ENCODE measurements around the gene KLHL24. TPM values are rescaled to one million over a fixed set of nuclear protein-coding genes. Genes with fewer than 3 reads are reported as not detected.

The KLHL24 gene
- total RNA-seq, 1 experiment from 2014 or later = 33.9 TPM

GRCh38 chr3:183654727-183655126, 19.3 kb downstream of the KLHL24 start:
- CTCF ChIA-PET = no interaction called here
- peaks cover 61% of the 10 kb centered on the region for H3K9me3 Mint-ChIP-seq
- peaks cover 80% of the 10 kb centered on the region for H3K36me3 Mint-ChIP-seq
- TF ChIP-seq JUN (CRISPR knock-in tag; IDR thresholded peaks at IDR 0.05) (no peak), EMX1 (CRISPR knock-in tag; IDR thresholded peaks at IDR 0.05) (no peak)
- ATAC-seq (no peak), DNase-seq (ENCODE audit: low spot score) (no peak)
- H3K27me3 Mint-ChIP-seq (ENCODE audit: low read depth) = peaks cover 7% of the 10 kb centered on the region; the same call in 1 of the 2 replicates
- H3K4me3 Mint-ChIP-seq = no peak overlapping the region
- H3K4me1 Mint-ChIP-seq = peaks cover 3% of the 10 kb centered on the region
- H3K27ac Mint-ChIP-seq = no peak overlapping the region
- POLR2A ChIA-PET = no interaction called here

GRCh38 chr3:183662099-183662498, 26.7 kb downstream of the KLHL24 start:
- DNase-seq (ENCODE audit: low spot score) = no peak
- CTCF ChIA-PET = interaction anchor here (2.0 kb wide), 1 partner anchor 183 kb away, joined by 6 read pairs; no protein-coding TSS in a partner anchor
- POLR2A ChIA-PET = interaction anchor here (0.5 to 1.0 kb wide), 2 partner anchors 27 to 327 kb away, joined by 3 to 4 read pairs; partner anchors contain the start of gene KLHL24
- Mint-ChIP-seq H3K27me3 (ENCODE audit: low read depth) (no peaks in the 10 kb centered on the region), H3K36me3 (peaks cover 51% of the 10 kb centered on the region), H3K27ac (no peak overlapping the region), H3K4me3 (no peak overlapping the region), H3K4me1 (peaks cover 4% of the 10 kb centered on the region), H3K9me3 (peaks cover 13% of the 10 kb centered on the region)
- TF ChIP-seq, protein P1, sequence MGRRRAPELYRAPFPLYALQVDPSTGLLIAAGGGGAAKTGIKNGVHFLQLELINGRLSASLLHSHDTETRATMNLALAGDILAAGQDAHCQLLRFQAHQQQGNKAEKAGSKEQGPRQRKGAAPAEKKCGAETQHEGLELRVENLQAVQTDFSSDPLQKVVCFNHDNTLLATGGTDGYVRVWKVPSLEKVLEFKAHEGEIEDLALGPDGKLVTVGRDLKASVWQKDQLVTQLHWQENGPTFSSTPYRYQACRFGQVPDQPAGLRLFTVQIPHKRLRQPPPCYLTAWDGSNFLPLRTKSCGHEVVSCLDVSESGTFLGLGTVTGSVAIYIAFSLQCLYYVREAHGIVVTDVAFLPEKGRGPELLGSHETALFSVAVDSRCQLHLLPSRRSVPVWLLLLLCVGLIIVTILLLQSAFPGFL (CRISPR knock-in tag; IDR thresholded peaks at IDR 0.05; ENCODE audit: borderline replicate concordance) = no peak
- TF ChIP-seq RORB (CRISPR knock-in tag; IDR thresholded peaks at IDR 0.05) (no peak), TEAD4 (CRISPR knock-in tag; IDR thresholded peaks at IDR 0.05) (no peak), ZNF317 (CRISPR knock-in tag; IDR thresholded peaks at IDR 0.05; ENCODE audit: borderline replicate concordance, low read depth) (no peak), ZNF138 (CRISPR knock-in tag; conservative IDR thresholded peaks at IDR 0.05) (no peak), ZNF121 (CRISPR knock-in tag; IDR thresholded peaks at IDR 0.05) (no peak), TP53 (CRISPR knock-in tag; IDR thresholded peaks at IDR 0.05) (no peak), GABPB1 (CRISPR knock-in tag; IDR thresholded peaks at IDR 0.05) (no peak), CREB1 (CRISPR knock-in tag; IDR thresholded peaks at IDR 0.05) (no peak), ETV6 (CRISPR knock-in tag; IDR thresholded peaks at IDR 0.05) (no peak), NFYB (CRISPR knock-in tag; conservative IDR thresholded peaks at IDR 0.05; ENCODE audit: low read depth) (no peak), MXD4 (CRISPR knock-in tag; IDR thresholded peaks at IDR 0.05; ENCODE audit: borderline replicate concordance) (no peak), NR3C1 (CRISPR knock-in tag; conservative IDR thresholded peaks at IDR 0.05; ENCODE audit: low read depth) (no peak), TCF7 (CRISPR knock-in tag; IDR thresholded peaks at IDR 0.05; ENCODE audit: low read depth) (no peak)
- TF ChIP-seq, protein P2, sequence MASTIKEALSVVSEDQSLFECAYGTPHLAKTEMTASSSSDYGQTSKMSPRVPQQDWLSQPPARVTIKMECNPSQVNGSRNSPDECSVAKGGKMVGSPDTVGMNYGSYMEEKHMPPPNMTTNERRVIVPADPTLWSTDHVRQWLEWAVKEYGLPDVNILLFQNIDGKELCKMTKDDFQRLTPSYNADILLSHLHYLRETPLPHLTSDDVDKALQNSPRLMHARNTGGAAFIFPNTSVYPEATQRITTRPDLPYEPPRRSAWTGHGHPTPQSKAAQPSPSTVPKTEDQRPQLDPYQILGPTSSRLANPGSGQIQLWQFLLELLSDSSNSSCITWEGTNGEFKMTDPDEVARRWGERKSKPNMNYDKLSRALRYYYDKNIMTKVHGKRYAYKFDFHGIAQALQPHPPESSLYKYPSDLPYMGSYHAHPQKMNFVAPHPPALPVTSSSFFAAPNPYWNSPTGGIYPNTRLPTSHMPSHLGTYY (CRISPR knock-in tag; IDR thresholded peaks at IDR 0.05) = no peak
- TF ChIP-seq, protein P3, sequence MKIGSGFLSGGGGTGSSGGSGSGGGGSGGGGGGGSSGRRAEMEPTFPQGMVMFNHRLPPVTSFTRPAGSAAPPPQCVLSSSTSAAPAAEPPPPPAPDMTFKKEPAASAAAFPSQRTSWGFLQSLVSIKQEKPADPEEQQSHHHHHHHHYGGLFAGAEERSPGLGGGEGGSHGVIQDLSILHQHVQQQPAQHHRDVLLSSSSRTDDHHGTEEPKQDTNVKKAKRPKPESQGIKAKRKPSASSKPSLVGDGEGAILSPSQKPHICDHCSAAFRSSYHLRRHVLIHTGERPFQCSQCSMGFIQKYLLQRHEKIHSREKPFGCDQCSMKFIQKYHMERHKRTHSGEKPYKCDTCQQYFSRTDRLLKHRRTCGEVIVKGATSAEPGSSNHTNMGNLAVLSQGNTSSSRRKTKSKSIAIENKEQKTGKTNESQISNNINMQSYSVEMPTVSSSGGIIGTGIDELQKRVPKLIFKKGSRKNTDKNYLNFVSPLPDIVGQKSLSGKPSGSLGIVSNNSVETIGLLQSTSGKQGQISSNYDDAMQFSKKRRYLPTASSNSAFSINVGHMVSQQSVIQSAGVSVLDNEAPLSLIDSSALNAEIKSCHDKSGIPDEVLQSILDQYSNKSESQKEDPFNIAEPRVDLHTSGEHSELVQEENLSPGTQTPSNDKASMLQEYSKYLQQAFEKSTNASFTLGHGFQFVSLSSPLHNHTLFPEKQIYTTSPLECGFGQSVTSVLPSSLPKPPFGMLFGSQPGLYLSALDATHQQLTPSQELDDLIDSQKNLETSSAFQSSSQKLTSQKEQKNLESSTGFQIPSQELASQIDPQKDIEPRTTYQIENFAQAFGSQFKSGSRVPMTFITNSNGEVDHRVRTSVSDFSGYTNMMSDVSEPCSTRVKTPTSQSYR (CRISPR knock-in tag; IDR thresholded peaks at IDR 0.05) = no peak
- TF ChIP-seq, protein P4, sequence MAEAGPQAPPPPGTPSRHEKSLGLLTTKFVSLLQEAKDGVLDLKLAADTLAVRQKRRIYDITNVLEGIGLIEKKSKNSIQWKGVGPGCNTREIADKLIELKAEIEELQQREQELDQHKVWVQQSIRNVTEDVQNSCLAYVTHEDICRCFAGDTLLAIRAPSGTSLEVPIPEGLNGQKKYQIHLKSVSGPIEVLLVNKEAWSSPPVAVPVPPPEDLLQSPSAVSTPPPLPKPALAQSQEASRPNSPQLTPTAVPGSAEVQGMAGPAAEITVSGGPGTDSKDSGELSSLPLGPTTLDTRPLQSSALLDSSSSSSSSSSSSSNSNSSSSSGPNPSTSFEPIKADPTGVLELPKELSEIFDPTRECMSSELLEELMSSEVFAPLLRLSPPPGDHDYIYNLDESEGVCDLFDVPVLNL (CRISPR knock-in tag; IDR thresholded peaks at IDR 0.05; ENCODE audit: borderline replicate concordance, low read depth) = no peak
- ATAC-seq = no peak

All from WTC11 (cell line).